ENCODE data around the gene GRHL1.

GRHL1 gene

GRCh38 chr2:10003206-10004125, 52.0 kb downstream of the GRHL1 start:
- Histone ChIP-seq H3K27ac (ENCODE audit: low read depth, low read length) (no peak overlapping the region), H3K36me3 (ENCODE audit: control insufficient read depth, insufficient read depth, low read length) (no peaks in the 10 kb centered on the region)

GRCh38 chr2:10004401-10004800, 52.9 kb downstream of the GRHL1 start:
- Histone ChIP-seq H3K36me3 (ENCODE audit: control insufficient read depth, insufficient read depth, low read length) (no peaks in the 10 kb centered on the region), H3K27me3 (ENCODE audit: control insufficient read depth, insufficient read depth, low read length) (no peaks in the 10 kb centered on the region), H3K27ac (ENCODE audit: low read depth, low read length) (no peak overlapping the region), H3K4me3 (ENCODE audit: low read length) (no peak overlapping the region), H3K4me1 (ENCODE audit: control insufficient read depth, insufficient read depth, low read length) (peaks cover 18% of the 10 kb centered on the region), H3K9ac (ENCODE audit: low read length) (no peak overlapping the region)

More at GRCh38 chr2:10003206-10004125, 52.0 kb downstream of the GRHL1 start:
- H3K27me3 ChIP-seq (ENCODE audit: control insufficient read depth, insufficient read depth, low read length) = no peaks in the 10 kb centered on the region
- no peak overlapping the region for H3K4me3 ChIP-seq (ENCODE audit: low read length)
- peaks cover 14% of the 10 kb centered on the region for H3K4me1 ChIP-seq (ENCODE audit: control insufficient read depth, insufficient read depth, low read length)
- H3K9ac ChIP-seq (ENCODE audit: low read length) = no peak overlapping the region

GRCh38 chr2:10004836-10005235, 53.3 kb downstream of the GRHL1 start:
- Histone ChIP-seq H3K9ac (ENCODE audit: low read length) (no peak overlapping the region), H3K4me3 (ENCODE audit: low read length) (no peak overlapping the region), H3K36me3 (ENCODE audit: control insufficient read depth, insufficient read depth, low read length) (no peaks in the 10 kb centered on the region), H3K4me1 (ENCODE audit: control insufficient read depth, insufficient read depth, low read length) (peaks cover 22% of the 10 kb centered on the region), H3K27me3 (ENCODE audit: control insufficient read depth, insufficient read depth, low read length) (no peaks in the 10 kb centered on the region), H3K27ac (ENCODE audit: low read depth, low read length) (no peak overlapping the region)

- no peaks in the 10 kb centered on the region for H3K36me3 ChIP-seq (ENCODE audit: control insufficient read depth, insufficient read depth, low read length)
- H3K4me3 ChIP-seq (ENCODE audit: low read length) = no peak overlapping the region
- H3K9ac ChIP-seq (ENCODE audit: low read length) = no peak overlapping the region
- peaks cover 29% of the 10 kb centered on the region for H3K4me1 ChIP-seq (ENCODE audit: control insufficient read depth, insufficient read depth, low read length)
- no peak overlapping the region for H3K27ac ChIP-seq (ENCODE audit: low read depth, low read length)
- no peaks in the 10 kb centered on the region for H3K27me3 ChIP-seq (ENCODE audit: control insufficient read depth, insufficient read depth, low read length)
Measured at GRCh38 chr2:10005461-10006235, 54.2 kb downstream of the GRHL1 start.

- Histone ChIP-seq H3K4me1 (ENCODE audit: control insufficient read depth, insufficient read depth, low read length) (peaks cover 29% of the 10 kb centered on the region), H3K36me3 (ENCODE audit: control insufficient read depth, insufficient read depth, low read length) (no peaks in the 10 kb centered on the region), H3K4me3 (ENCODE audit: low read length) (no peak overlapping the region), H3K27me3 (ENCODE audit: control insufficient read depth, insufficient read depth, low read length) (no peaks in the 10 kb centered on the region), H3K27ac (ENCODE audit: low read depth, low read length) (peak overlapping the region; percentile 44), H3K9ac (ENCODE audit: low read length) (no peak overlapping the region)
Measured at GRCh38 chr2:10006236-10007161, 55.0 kb downstream of the GRHL1 start.

- no peaks in the 10 kb centered on the region for H3K36me3 ChIP-seq (ENCODE audit: control insufficient read depth, insufficient read depth, low read length)
- no peak overlapping the region for H3K4me3 ChIP-seq (ENCODE audit: low read length)
- H3K27me3 ChIP-seq (ENCODE audit: control insufficient read depth, insufficient read depth, low read length) = no peaks in the 10 kb centered on the region
- peaks cover 29% of the 10 kb centered on the region for H3K4me1 ChIP-seq (ENCODE audit: control insufficient read depth, insufficient read depth, low read length)
- no peak overlapping the region for H3K9ac ChIP-seq (ENCODE audit: low read length)
- peak overlapping the region; percentile 11 for H3K27ac ChIP-seq (ENCODE audit: low read depth, low read length)
Measured at GRCh38 chr2:10007435-10007834, 55.9 kb downstream of the GRHL1 start.

GRCh38 chr2:10007921-10008808, 56.7 kb downstream of the GRHL1 start:
- no peaks in the 10 kb centered on the region for H3K36me3 ChIP-seq (ENCODE audit: control insufficient read depth, insufficient read depth, low read length)
- no peak overlapping the region for H3K4me3 ChIP-seq (ENCODE audit: low read length)
- H3K27ac ChIP-seq (ENCODE audit: low read depth, low read length) = peak overlapping the region; percentile 11
- H3K27me3 ChIP-seq (ENCODE audit: control insufficient read depth, insufficient read depth, low read length) = no peaks in the 10 kb centered on the region
- peaks cover 29% of the 10 kb centered on the region for H3K4me1 ChIP-seq (ENCODE audit: control insufficient read depth, insufficient read depth, low read length)
- no peak overlapping the region for H3K9ac ChIP-seq (ENCODE audit: low read length)

GRCh38 chr2:10008809-10009176, 57.3 kb downstream of the GRHL1 start:
- Histone ChIP-seq H3K27ac (ENCODE audit: low read depth, low read length) (no peak overlapping the region), H3K4me1 (ENCODE audit: control insufficient read depth, insufficient read depth, low read length) (peaks cover 29% of the 10 kb centered on the region), H3K4me3 (ENCODE audit: low read length) (no peak overlapping the region), H3K27me3 (ENCODE audit: control insufficient read depth, insufficient read depth, low read length) (no peaks in the 10 kb centered on the region), H3K9ac (ENCODE audit: low read length) (no peak overlapping the region), H3K36me3 (ENCODE audit: control insufficient read depth, insufficient read depth, low read length) (no peaks in the 10 kb centered on the region)

- Histone ChIP-seq H3K4me1 (ENCODE audit: control insufficient read depth, insufficient read depth, low read length) (peaks cover 29% of the 10 kb centered on the region), H3K36me3 (ENCODE audit: control insufficient read depth, insufficient read depth, low read length) (no peaks in the 10 kb centered on the region), H3K9ac (ENCODE audit: low read length) (no peak overlapping the region), H3K27me3 (ENCODE audit: control insufficient read depth, insufficient read depth, low read length) (no peaks in the 10 kb centered on the region), H3K4me3 (ENCODE audit: low read length) (peak overlapping the region; percentile 24), H3K27ac (ENCODE audit: low read depth, low read length) (peak overlapping the region; percentile 63)
Measured at GRCh38 chr2:10009271-10009810, 57.8 kb downstream of the GRHL1 start.

GRCh38 chr2:10009811-10010781, 58.6 kb downstream of the GRHL1 start:
- H3K27me3 ChIP-seq (ENCODE audit: control insufficient read depth, insufficient read depth, low read length) = no peaks in the 10 kb centered on the region
- H3K36me3 ChIP-seq (ENCODE audit: control insufficient read depth, insufficient read depth, low read length) = no peaks in the 10 kb centered on the region
- no peak overlapping the region for H3K9ac ChIP-seq (ENCODE audit: low read length)
- H3K4me3 ChIP-seq (ENCODE audit: low read length) = peak overlapping the region; percentile 24
- H3K27ac ChIP-seq (ENCODE audit: low read depth, low read length) = peak overlapping the region; percentile 63
- H3K4me1 ChIP-seq (ENCODE audit: control insufficient read depth, insufficient read depth, low read length) = peaks cover 29% of the 10 kb centered on the region

Data from rectal smooth muscle tissue (tissue), 1 donor.